ENCODE results near the gene HM13. TPM values are rescaled to one million over a fixed set of nuclear protein-coding genes. Genes with fewer than 3 reads are reported as not detected.
A peak's percentile ranks its signal among the peaks of the same experiment; 100 is the strongest.
"Not testable (repeated sequence)": the region's sequence is repeated elsewhere in the genome, so short reads cannot be mapped to it uniquely, and the experiment has no call there.

The HM13 gene
- polyA plus RNA-seq, 1 donor (not counting 4 experiments of a cell fraction or from before 2014, with no cell fraction given), result 127 TPM

DNA sequence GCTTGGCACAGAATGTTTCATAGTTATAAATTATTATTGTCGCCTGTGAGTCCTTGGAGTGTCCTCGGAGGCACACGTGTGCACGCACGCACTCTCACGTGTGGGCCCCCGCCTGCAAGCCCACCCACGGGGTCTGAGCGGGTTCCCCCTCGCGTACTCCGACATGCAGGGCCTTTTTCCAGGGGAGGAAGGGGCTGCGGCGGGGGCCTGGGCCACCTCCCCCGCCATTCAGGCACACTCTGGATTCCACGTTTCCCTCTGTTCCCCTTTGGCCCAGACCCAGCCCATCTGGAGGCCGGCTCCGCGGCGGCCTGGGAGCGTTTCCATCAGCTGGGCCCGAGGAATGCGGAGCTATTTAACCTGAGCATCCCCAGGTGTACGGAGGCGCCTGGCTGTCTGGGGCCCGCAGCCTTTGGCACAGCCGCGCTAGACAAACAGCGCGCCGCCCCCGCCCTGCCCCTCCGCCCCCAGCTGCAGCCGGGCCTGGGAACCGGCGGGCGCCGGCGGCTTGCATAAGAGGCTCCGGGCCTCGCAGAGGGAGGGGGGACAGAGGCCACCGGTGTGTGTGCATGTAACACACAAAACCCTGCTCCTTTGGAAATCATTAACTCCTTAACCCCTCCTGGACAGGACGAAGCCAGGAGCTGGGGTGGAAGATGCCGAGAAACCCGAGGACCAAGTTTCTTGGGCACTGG is 94.2 kb downstream of the HM13 start:
- H3K4me1 ChIP-seq (ENCODE audit: control insufficient read depth, extremely low read depth, insufficient read depth, low read length), result peaks cover 52% of the 10 kb centered on the region
- H3K79me2 ChIP-seq (ENCODE audit: control insufficient read depth, insufficient read depth, low read length), result peaks cover 15% of the 10 kb centered on the region
- no peak for TF ChIP-seq EZH2 (IDR thresholded peaks at IDR 0.05; ENCODE audit: low read length)
- peak overlapping the region; percentile 91 for H3K4me2 ChIP-seq (ENCODE audit: control insufficient read depth, extremely low read depth, insufficient read depth, low read depth, low read length)
- FAIRE-seq, result no peak
- H3K4me3 ChIP-seq (ENCODE audit: control insufficient read depth in 2 of 3, extremely low read depth in 1 of 3, insufficient read depth in 2 of 3, low read depth in 1 of 3, low read length in 3 of 3), result peak overlapping the region in 2 of 3 experiments; percentile 20 to 35
- peak overlapping the region; percentile 5 for H2AFZ ChIP-seq (ENCODE audit: control insufficient read depth, low read length)
- H3K36me3 ChIP-seq (ENCODE audit: control insufficient read depth in 2 of 2, extremely low read depth in 1 of 2, insufficient read depth in 2 of 2, low read length in 2 of 2), result no peaks in the 10 kb centered on the region
- peak overlapping the region; percentile 22 for H3K9ac ChIP-seq (ENCODE audit: control insufficient read depth, extremely low read depth, insufficient read depth, low read length)
- H3K27ac ChIP-seq (ENCODE audit: control insufficient read depth, insufficient read depth, low read length), result peak overlapping the region; percentile 31
- H3K9me3 ChIP-seq (ENCODE audit: control insufficient read depth, low read depth, low read length), result no peaks in the 10 kb centered on the region
- H3K9me1 ChIP-seq (ENCODE audit: control insufficient read depth, extremely low read depth, insufficient read depth, low read length), result no peaks in the 10 kb centered on the region
- no peaks in the 10 kb centered on the region for H3K27me3 ChIP-seq (ENCODE audit: control insufficient read depth, extremely low read depth, insufficient read depth, low read length)
- DNase-seq (ENCODE audit: low read depth, low spot score), result no peak
- H4K20me1 ChIP-seq (ENCODE audit: control insufficient read depth, extremely low read depth, insufficient read depth, low read length), result no peaks in the 10 kb centered on the region
- dilution Hi-C loops (cut with MboI; ENCODE audit: extremely low pct_ligation_motif_present, low sequenced_read_pairs), result no loop called here

DNA sequence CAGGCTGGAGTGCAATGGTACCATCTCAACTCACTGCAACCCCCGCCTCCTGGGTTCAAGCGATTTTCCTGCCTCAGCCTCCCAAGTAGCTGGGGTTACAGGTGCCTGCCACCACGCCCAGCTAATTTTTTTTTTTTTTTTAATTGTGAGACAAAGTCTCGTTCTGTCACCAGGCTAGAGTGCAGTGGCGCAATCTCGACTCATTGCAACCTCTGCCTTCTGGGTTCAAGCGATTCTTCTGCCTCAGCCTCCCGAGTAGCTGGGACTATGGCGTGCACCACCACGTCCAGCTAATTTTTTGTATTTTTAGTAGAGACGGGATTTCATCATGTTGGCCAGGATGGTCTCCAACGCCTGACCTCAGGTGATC is 98.0 kb downstream of the HM13 start:
- peak overlapping the region; percentile 60 for H3K27ac ChIP-seq (ENCODE audit: control insufficient read depth, insufficient read depth, low read length)

DNA sequence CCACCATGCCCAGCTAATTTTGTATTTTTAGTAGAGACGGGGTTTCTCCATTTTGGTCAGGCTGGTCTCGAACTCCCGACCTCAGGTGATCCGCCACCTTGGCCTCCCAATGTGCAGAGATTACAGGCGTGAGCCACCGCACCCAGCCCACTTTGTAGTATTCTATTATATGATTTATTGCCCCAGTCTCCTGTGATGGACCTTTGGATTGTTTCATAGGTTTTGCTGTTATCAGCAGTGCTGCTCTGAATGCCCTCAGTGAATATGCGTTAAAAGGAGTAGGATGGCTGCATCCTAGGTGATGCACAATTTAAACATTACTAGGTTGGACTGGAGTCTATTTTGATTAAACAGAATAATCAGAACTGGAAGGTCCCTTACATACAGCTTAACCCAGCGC is 101.2 kb downstream of the HM13 start:
- Histone ChIP-seq H3K9me1 (ENCODE audit: control insufficient read depth, extremely low read depth, insufficient read depth, low read length) (no peaks in the 10 kb centered on the region), H2AFZ (ENCODE audit: control insufficient read depth, low read length) (no peak overlapping the region), H3K79me2 (ENCODE audit: control insufficient read depth, insufficient read depth, low read length) (no peaks in the 10 kb centered on the region), H3K9ac (ENCODE audit: control insufficient read depth, extremely low read depth, insufficient read depth, low read length) (no peak overlapping the region), H3K27me3 (ENCODE audit: control insufficient read depth, extremely low read depth, insufficient read depth, low read length) (no peaks in the 10 kb centered on the region), H3K4me2 (ENCODE audit: control insufficient read depth, extremely low read depth, insufficient read depth, low read depth, low read length) (no peak overlapping the region), H3K9me3 (ENCODE audit: control insufficient read depth, low read depth, low read length) (no peaks in the 10 kb centered on the region), H4K20me1 (ENCODE audit: control insufficient read depth, extremely low read depth, insufficient read depth, low read length) (no peaks in the 10 kb centered on the region), H3K27ac (ENCODE audit: control insufficient read depth, insufficient read depth, low read length) (no peak overlapping the region), H3K36me3 (ENCODE audit: control insufficient read depth in 2 of 2, extremely low read depth in 1 of 2, insufficient read depth in 2 of 2, low read length in 2 of 2) (no peaks in the 10 kb centered on the region), H3K4me1 (ENCODE audit: control insufficient read depth, extremely low read depth, insufficient read depth, low read length) (peaks cover 20% of the 10 kb centered on the region), H3K4me3 (ENCODE audit: control insufficient read depth in 2 of 3, extremely low read depth in 1 of 3, insufficient read depth in 2 of 3, low read depth in 1 of 3, low read length in 3 of 3) (no peak overlapping the region)
- TF ChIP-seq EZH2 (IDR thresholded peaks at IDR 0.05; ENCODE audit: low read length) (no peak), CTCF (optimal IDR thresholded peaks at IDR 0.05 in 1 of 3, IDR thresholded peaks at IDR 0.05 in 1 of 3, conservative IDR thresholded peaks at IDR 0.05 in 1 of 3; ENCODE audit: extremely low read depth in 1 of 3, insufficient read depth in 2 of 3, low read length in 3 of 3) (no peak)
- dilution Hi-C loops (cut with MboI; ENCODE audit: extremely low pct_ligation_motif_present, low sequenced_read_pairs), result no loop called here
- no peak for FAIRE-seq
- DNase-seq (ENCODE audit: low read depth, low spot score), result no peak

More for the DNA sequence above, 98.0 kb downstream of the HM13 start:
- H3K4me3 ChIP-seq (ENCODE audit: control insufficient read depth in 2 of 3, extremely low read depth in 1 of 3, insufficient read depth in 2 of 3, low read depth in 1 of 3, low read length in 3 of 3); H4K20me1 ChIP-seq (ENCODE audit: control insufficient read depth, extremely low read depth, insufficient read depth, low read length); H3K79me2 ChIP-seq (ENCODE audit: control insufficient read depth, insufficient read depth, low read length); DNase-seq (ENCODE audit: low read depth, low spot score); dilution Hi-C loops (cut with MboI; ENCODE audit: extremely low pct_ligation_motif_present, low sequenced_read_pairs); H3K9me1 ChIP-seq (ENCODE audit: control insufficient read depth, extremely low read depth, insufficient read depth, low read length); H3K9me3 ChIP-seq (ENCODE audit: control insufficient read depth, low read depth, low read length); H3K4me2 ChIP-seq (ENCODE audit: control insufficient read depth, extremely low read depth, insufficient read depth, low read depth, low read length); H2AFZ ChIP-seq (ENCODE audit: control insufficient read depth, low read length); H3K27me3 ChIP-seq (ENCODE audit: control insufficient read depth, extremely low read depth, insufficient read depth, low read length); FAIRE-seq; H3K36me3 ChIP-seq (ENCODE audit: control insufficient read depth in 2 of 2, extremely low read depth in 1 of 2, insufficient read depth in 2 of 2, low read length in 2 of 2): not testable (repeated sequence)
- Histone ChIP-seq H3K9ac (ENCODE audit: control insufficient read depth, extremely low read depth, insufficient read depth, low read length) (peak overlapping the region; percentile 41), H3K4me1 (ENCODE audit: control insufficient read depth, extremely low read depth, insufficient read depth, low read length) (peaks cover 36% of the 10 kb centered on the region)
